Lung (tissue), 16 donors: ENCODE results near the gene MED14. TPM values are rescaled to one million over a fixed set of nuclear protein-coding genes. Genes with fewer than 3 reads are reported as not detected.
"Not testable (repeated sequence)": the region's sequence is repeated elsewhere in the genome, so short reads cannot be mapped to it uniquely, and the experiment has no call there.

Source experiments
- ATAC-seq: fragments of 200-7000 bp; cut with Tn5 transposase; one replicate; pipeline ENCODE4 v1.9.1; 2020; ENCODE audit warnings: moderate number of reproducible peaks; ENCODE audit not compliant: insufficient read depth, low FRiP score
- DNase-seq, 3 donors: peaks; one replicate each; pipeline ENCODE4 v3.0.0-alpha.2; 2013 to 2017
- H3K27ac ChIP-seq, 2 donors: one replicate each; pipeline ENCODE4 v1.5.1; 2013; ENCODE audit warnings: mild to moderate bottlenecking in 2 of 2, moderate library complexity in 2 of 2, control low read depth in 1 of 2, inconsistent platforms in 1 of 2, low read depth in 1 of 2, low read length in 1 of 2
- H3K27me3 ChIP-seq, 3 donors: one replicate each; pipeline ENCODE4 v1.5.1; 2013; ENCODE audit warnings: low read length in 2 of 3; ENCODE audit not compliant: control insufficient read depth in 3 of 3, insufficient read depth in 3 of 3
- H3K36me3 ChIP-seq, 4 donors: one replicate each; pipeline ENCODE4 v1.5.1; 2013; ENCODE audit warnings: low read length in 4 of 4, mild to moderate bottlenecking in 1 of 4, moderate library complexity in 1 of 4; ENCODE audit not compliant: control insufficient read depth in 4 of 4, insufficient read depth in 4 of 4
- H3K4me1 ChIP-seq, 5 donors: one replicate each; pipeline ENCODE4 v1.5.1; 2013; ENCODE audit warnings: low read length in 5 of 5, mild to moderate bottlenecking in 2 of 5, moderate library complexity in 1 of 5; ENCODE audit not compliant: control insufficient read depth in 5 of 5, insufficient read depth in 5 of 5
- H3K4me3 ChIP-seq: one replicate; pipeline ENCODE4 v1.5.1; 2013; ENCODE audit warnings: mild to moderate bottlenecking, control low read depth, moderate library complexity
- H3K9ac ChIP-seq, 2 donors: one replicate each; pipeline ENCODE4 v1.5.1; 2013; ENCODE audit warnings: low read length in 2 of 2, control low read depth in 1 of 2; ENCODE audit not compliant: insufficient read depth in 1 of 2
- H3K9me3 ChIP-seq, 4 donors: one replicate each; pipeline ENCODE4 v1.5.1; 2013; ENCODE audit warnings: low read length in 3 of 4, mild to moderate bottlenecking in 1 of 4, moderate library complexity in 1 of 4; ENCODE audit not compliant: control insufficient read depth in 4 of 4, insufficient read depth in 3 of 4
- CTCF ChIP-seq: IDR thresholded peaks from 2 replicates; pipeline ENCODE4 v1.5.1; 2012; ENCODE audit warnings: mild to moderate bottlenecking; ENCODE audit errors: control extremely low read depth, extremely low read depth
- whole genome bisulfite sequencing, 2 donors: extraction: QIAGEN DNeasy Blood & Tissue Kit; methylation state at CpG; one replicate each; pipeline ENCODE4 v1.1.7; 2013; 5-methylcytosine and 5-hydroxymethylcytosine counted together
- long read RNA-seq, 5 donors: transcript quantifications; one replicate each; lab custom pipeline, GENCODE V29; 2026
- polyA plus RNA-seq, 2 donors: library from polyadenylated mRNA; stranded (reverse); fragments of 200-250 nt; gene quantifications; one replicate each; pipeline ENCODE4 v1.2.1, GENCODE V29; 2013
- total RNA-seq, 2 donors: library from RNA; depleted of rRNA in 1 of 2; stranded (reverse); fragments of >200 nt in 1 of 2; gene quantifications; one replicate each; pipeline ENCODE4 v1.2.1, GENCODE V29; 2014 to 2021
- donor health status: control.
- donor health status: control.
- donor health status: Bipolar disorder and iron deficiency.
- donor health status: healthy.
- donor health status: DM: yes; HTN: yes; CAD: no.

The MED14 gene
- 10 to 100 TPM; 39.7 to 41.1 TPM for total RNA-seq
- 10 to 100 TPM in 1 of 2 donors, 1 to 10 TPM in 1; 9.1 to 11.6 TPM for polyA plus RNA-seq
- long read RNA-seq, donor 1, full-length matches to known transcripts, result 3 of 3 reads
- long read RNA-seq, donor 1, partial matches to known transcripts, result 0 of 3 reads
- long read RNA-seq, donor 1, other reads (novel, unspliced or antisense), result 0 of 3 reads
- long read RNA-seq, donor 2, result 0 reads
- long read RNA-seq, donor 3, partial matches to known transcripts, result 0 of 1 reads
- long read RNA-seq, donor 3, other reads (novel, unspliced or antisense), result 0 of 1 reads
- long read RNA-seq, donor 4, result 0 reads
- long read RNA-seq, donor 5, partial matches to known transcripts, result 5 of 6 reads
- long read RNA-seq, donor 5, other reads (novel, unspliced or antisense), result 0 of 6 reads

- H3K36me3 ChIP-seq, result no peaks in the 10 kb centered on the region
- H3K4me3 ChIP-seq, result peak within 1 kb of the TSS; percentile 86
- no peaks in the 10 kb centered on the region for H3K9me3 ChIP-seq
- ATAC-seq (peak; percentile 94), DNase-seq (peak; percentile 91 to 93 (median 91))
- TF ChIP-seq CTCF, result peak; percentile 34
- WGBS, 2 donors, result 1% methylated on average over 31 to 88 of the region's 88 CpGs
- peaks cover 0 to 12% (median 4%) of the 10 kb centered on the region in 5 donors for H3K4me1 ChIP-seq
- H3K27ac ChIP-seq, result peak within 1 kb of the TSS; percentile 82 to 99
- peaks cover 0 to 45% (median 18%) of the 10 kb centered on the region in 3 donors for H3K27me3 ChIP-seq
- peak within 1 kb of the TSS; percentile 65 to 95 for H3K9ac ChIP-seq
These were observed at the start of gene MED14 for GRCh38 chrX:40735325-40736169. MED14 (minus strand) TSS chrX:40735542; CDS start chrX:40735412, 130 bp downstream.

- Histone ChIP-seq H3K4me1 (no peaks in the 10 kb centered on the region), H3K36me3 (no peaks in the 10 kb centered on the region), H3K27ac (no peak overlapping the region), H3K4me3 (no peak overlapping the region), H3K9me3 (peaks cover 0 to 3% (median 0%) of the 10 kb centered on the region in 4 donors), H3K27me3 (peaks cover 2 to 17% (median 5%) of the 10 kb centered on the region in 3 donors), H3K9ac (no peak overlapping the region)
- ATAC-seq (no peak), DNase-seq (no peak)
- WGBS, 2 donors, result 75 to 95% methylated on average over 4 of the region's 4 CpGs
- TF ChIP-seq CTCF, result no peak
These were observed 49.3 kb upstream of the MED14 start for GRCh38 chrX:40784516-40785151.

- H3K27ac ChIP-seq, H3K9ac ChIP-seq, H3K36me3 ChIP-seq, H3K4me1 ChIP-seq, ATAC-seq, DNase-seq, H3K9me3 ChIP-seq, H3K4me3 ChIP-seq: not testable (repeated sequence)
- peaks cover 2 to 20% (median 5%) of the 10 kb centered on the region in 3 donors for H3K27me3 ChIP-seq
- WGBS, 2 donors, result 90% methylated on average over 11 of the region's 11 CpGs
These were observed 47.4 kb upstream of the MED14 start for GRCh38 chrX:40782644-40783259.
